Measurements from ENCODE around the gene VPS13D.

Gene VPS13D

DNA sequence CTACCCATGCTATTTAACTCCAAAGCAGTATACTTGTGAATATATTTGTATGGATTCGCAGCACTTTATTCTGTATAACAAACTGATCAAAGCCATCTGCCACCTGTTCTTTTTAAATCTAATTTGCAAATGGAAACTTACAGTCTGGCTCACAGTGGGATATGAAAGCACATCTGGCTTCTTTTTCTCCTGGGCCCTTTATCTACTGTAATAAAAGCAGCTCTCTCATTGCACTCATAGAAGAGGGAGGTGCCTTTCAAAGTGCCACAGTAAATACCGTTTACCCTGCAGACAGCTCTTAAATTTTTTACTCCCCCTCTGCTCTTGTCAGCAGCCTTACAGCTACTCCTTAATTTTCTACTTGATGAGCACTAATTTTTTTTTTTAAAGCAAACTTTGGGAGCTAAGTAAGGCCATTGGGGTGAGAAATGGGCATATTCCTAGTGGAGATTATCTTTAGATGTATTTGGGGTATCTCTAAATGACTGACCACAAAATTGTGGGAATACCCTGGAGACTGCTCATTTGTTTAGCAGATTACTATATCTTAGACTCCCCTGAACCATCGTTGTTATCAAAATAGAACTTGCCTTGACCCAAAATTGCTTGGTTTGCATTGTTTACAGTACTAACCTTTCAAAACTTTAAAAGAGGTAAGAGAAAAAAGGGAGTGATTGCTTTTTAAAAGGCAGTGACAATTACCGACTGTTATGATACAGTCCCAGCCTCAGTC lies 110.1 kb downstream of the VPS13D start:
- DNase-seq (ENCODE audit: low spot score), result no peak

DNA sequence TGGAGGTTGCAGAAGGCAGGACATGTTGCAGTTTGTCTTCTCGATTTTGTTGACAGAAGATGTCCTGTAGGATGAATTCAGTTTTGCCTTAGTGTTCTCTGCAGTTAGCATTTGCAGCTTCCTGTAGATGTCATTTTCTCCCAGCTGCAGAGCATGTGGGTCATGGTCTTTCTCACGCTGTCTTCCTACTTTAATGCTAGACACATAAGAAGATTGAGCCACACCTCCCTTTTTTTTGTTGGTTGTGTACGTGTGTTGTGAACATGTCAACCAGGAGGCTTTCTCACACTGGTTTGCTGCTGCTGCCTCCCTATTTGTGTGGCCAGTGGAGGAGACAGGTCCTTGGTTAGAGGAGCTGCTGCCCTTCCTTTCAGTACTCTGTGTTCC lies 110.7 kb downstream of the VPS13D start:
- no peak for DNase-seq (ENCODE audit: low spot score)

DNA sequence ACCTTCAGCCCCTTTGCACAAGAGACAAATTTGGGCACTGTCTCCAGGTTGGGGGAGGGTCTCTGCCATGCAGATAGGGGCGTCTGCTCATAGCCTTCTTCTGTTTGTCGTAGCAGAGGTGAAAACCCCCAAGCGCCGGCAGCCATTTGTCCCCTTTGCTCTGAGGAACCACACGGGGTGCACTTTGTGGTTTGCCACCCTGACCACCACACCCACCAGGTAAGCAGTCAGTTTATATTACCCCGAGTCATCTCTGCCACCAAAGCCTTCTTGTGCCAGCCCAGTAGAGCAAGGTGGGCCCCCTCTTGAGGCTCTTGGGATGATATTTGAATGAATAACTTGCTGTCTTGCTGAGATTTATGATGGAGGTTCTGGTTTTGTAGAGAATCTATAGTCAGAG lies 111.8 kb downstream of the VPS13D start:
- no peak for DNase-seq (ENCODE audit: low spot score)

DNA sequence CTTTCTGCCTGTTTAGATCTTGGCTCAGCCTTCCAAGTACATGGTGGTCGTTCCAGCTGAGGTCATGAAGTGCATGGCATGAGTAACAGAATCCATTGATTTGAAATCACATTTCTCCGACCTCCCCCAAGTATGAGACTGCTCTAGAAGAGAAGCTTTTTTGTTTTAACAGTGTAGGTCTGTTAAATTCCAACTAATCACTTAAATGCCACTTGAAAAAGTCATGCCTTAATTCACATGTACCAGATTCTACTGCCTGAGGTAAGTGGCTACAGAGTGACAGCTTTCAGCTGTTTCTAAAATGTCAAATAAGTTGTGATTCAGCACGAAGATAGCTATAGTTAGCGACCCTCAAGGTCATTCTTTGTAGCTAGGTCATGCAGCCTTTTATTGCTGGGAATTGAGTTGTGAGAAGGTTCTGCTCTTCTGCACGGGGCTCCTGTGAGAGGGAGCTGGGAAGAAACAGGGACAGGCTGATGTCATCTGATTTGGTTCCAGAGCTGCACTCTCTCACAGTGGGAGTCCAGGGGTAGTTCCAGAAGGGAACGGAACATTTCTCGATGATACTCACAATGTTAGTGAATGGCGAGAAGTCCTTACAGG lies 112.7 kb downstream of the VPS13D start:
- no peak for DNase-seq (ENCODE audit: low spot score)

DNA sequence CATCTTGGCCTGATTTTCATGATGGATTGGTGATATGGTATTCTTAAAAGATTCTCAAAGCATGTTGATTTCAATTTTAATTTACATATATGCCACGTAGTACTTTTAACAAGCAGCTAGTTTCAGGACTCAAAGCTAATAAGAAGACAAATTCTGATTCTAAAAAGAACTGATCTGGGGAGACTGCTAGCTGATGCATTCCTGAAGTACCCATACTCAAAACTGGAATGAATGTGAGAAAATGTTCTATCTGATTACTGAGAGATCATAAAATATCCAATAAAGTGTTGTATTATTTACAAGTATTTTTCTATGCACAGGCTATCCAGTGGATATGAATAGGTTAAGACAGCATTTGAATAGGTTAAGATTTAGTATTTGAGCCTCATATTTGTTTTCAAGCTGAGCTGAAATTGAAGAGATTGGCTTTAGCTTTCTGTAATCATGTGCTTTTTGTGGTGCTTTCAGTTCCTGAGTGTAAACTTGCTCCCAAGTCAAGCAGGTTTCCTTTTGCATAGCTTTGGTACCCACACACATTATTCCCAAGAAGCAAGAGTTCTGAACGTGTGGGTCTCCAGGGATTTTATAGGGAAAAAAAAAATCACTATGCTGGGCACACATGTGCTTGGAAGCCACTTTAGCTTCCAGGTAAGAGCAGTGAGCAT lies 114.1 kb downstream of the VPS13D start:
- peak; percentile 37 for DNase-seq (ENCODE audit: low spot score)

DNA sequence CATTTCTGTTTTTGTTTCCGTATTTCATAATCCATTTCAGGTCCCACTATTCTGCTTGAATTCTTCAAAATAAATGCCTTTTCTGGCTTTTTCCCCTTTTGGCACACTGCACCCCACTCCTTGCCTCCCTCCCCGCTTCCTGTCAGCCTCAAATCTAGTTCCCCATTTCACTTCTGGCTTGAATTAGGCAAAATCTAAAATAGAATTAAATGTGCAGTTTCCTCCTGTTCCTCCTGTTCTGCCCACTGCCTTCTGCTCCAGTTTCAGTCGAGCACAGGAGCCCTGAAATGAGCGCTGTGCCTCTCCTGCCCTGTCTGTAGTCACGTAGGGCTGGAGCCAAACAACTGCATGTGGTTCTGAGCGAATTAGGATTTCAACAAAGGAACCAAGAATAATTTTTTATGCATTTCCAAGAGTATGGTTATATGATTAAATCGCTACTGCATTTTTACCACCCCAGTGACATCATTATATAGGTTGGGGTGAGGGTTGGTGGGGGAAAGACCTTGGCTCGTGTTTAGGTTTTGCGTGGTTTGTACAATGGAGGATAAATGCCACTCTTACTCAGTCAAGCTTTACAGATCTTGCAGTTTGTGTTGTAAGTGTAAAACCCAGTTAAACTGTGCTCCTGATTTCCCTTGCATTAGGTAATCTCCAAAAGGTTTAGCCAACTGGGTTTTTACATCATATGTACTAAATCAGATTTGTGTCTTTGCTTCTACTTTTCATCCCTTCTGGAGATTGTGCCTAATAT lies 114.9 kb downstream of the VPS13D start:
- DNase-seq (ENCODE audit: low spot score), result peak; percentile 62

DNA sequence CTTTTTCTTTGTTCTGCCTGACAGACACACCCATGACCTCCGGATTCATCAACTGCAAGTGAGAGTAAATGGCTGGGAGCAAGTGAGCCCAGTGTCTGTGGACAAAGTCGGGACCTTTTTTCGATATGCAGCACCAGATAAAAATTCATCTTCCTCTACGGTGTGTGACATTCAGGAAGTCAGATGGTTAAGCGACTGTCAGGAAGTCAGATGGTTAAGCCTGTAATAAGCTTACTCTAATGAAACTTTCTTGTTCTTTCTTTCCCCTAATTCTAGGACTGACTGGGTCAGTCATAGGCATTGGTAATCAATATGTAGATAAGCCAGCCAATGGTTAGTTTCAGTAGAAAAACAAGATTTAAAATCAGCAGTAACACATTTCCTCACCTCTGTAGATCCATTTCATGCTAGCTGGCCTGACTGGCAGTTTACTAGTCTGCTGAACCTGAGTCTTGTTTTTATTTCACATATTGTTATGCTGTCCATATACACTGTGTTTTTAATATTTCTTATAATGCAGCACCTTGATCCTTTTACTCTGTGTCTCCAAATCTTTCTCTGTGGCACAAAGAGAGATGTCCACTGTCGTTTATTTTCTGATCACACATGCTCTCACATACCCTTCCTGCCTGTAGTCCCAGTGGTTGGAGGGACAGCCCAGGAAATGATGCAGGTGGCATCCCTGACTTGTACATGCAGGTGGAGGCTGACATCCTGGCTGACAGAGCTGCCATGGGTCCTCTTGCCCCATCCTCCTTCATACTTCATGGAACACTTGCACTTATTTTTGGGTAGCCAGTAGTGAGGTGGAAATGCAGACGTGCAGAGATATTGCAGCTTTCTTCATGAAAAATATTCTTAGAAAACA lies 115.8 kb downstream of the VPS13D start:
- no peak for DNase-seq (ENCODE audit: low spot score)

DNA sequence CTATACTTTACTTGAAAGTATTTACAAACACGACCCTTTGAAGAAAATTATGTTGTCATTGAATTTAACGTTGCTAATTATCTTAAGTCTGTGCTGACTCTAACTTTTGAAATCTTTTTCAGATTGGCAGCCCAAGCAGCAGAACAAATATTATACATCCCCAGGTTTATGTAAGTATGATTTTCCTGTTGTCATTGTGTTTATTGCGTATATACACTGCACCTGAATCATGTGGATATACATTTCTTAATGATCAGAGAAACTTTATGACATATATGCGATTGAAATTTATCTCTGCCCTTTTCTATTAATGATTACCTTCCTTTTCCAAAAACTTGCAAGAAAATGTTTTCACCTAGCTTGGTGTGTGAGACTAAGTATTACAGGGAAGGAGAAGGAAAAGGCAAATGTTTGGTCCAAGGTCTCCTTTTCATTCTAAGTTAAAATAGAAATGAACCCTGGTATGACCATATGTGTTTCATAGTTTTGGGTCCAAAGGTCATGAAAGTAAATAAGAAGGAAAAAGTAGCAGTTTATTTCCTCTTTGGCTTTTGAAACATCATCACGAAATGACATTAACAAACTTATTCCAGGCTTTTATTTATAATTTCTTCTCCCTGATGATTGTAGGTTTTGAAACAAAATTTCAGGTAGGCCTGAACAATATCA lies 116.8 kb downstream of the VPS13D start:
- no peak for DNase-seq (ENCODE audit: low spot score)

DNA sequence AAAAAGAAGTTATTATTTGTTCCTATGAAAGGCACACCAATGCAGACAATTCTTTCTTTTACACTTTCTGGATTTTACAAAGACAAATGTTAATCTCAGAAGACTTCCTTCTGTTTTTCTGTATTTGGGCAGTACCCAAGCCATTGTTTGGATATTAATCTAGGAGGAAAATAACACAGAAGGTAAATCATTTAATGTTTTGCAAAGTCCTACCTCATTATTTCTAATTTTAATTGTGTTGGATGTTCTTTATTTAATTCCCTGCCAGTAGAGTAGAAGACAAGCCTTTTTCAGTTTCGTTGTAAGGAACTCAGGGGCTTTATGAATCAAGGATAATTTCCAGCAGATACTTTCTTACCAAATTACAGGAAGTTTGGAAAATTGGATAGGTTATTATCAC lies 118.3 kb downstream of the VPS13D start:
- no peak for DNase-seq (ENCODE audit: low spot score)

DNA sequence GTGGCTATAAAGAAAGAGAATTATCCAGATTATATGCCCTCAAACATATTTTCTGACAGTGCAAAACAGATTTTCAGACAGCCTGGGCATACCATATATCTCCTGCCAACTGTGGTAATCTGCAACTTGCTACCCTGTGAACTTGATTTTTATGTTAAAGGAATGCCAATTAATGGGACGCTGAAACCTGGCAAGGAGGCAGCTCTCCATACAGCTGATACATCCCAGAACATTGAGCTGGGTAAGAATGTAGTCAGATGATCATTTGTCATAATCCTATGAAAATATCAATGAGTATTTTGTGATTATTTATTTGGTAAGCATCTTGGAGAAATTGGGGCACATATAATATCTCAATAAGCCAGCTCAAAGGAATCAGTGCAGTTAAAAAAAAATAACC lies 124.2 kb downstream of the VPS13D start:
- DNase-seq (ENCODE audit: low spot score), result no peak

DNA sequence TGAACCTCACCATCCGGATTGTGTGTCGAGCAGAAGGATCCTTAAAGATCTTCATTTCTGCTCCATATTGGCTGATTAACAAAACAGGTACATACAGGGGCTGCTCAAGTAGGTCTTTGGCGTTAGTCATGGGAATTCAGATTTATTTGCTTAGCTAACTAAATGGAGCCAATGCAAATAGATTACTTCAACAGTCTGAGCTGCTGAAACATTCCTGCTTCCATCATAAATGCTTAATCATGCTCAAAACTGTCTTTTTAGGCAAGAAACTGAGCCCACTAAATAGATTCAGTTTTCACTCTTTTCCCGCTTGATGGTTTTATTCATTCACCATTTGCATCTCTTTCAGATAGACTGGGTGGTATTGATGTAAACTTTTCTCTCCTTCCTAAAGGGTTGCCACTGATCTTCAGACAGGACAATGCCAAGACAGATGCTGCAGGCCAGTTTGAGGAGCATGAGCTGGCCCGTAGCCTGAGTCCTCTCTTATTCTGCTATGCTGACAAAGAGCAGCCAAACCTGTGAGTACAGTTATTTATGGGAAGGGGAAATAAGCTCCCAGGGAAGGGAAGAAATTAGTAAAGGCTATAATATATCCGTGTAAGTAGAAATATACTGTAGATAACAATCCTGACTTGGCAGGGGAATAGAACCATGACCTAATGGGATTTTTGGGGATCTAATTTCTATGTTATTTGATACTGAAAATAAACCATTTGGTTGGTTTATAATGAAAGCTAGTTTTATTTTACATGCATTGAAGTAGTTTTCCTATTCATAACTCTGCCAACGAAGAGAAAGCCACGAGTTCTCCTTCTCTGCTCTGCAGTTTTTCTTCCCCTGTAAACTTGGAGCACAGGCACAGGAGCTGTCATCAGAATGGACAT lies 126.4 kb downstream of the VPS13D start:
- DNase-seq (ENCODE audit: low spot score), result no peak

DNA sequence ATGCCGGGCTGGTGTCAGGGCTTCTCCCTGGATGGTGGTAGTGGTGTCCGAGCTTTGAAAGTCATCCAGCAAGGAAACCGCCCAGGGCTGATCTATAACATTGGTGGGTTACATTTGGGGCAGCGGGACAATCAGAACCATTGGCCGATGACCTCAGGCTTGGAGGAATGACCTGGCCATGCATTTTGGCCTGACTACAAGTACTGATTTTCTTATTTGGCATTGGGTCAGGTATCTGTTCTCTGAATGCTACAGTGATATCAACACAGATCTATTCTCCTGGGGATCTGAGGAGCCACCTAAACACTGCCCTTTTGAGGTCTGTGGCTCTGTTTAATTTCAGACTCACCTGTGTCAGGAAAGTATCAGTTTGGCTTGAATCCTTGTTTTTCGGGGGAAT lies 128.7 kb downstream of the VPS13D start:
- no peak for DNase-seq (ENCODE audit: low spot score)

DNA sequence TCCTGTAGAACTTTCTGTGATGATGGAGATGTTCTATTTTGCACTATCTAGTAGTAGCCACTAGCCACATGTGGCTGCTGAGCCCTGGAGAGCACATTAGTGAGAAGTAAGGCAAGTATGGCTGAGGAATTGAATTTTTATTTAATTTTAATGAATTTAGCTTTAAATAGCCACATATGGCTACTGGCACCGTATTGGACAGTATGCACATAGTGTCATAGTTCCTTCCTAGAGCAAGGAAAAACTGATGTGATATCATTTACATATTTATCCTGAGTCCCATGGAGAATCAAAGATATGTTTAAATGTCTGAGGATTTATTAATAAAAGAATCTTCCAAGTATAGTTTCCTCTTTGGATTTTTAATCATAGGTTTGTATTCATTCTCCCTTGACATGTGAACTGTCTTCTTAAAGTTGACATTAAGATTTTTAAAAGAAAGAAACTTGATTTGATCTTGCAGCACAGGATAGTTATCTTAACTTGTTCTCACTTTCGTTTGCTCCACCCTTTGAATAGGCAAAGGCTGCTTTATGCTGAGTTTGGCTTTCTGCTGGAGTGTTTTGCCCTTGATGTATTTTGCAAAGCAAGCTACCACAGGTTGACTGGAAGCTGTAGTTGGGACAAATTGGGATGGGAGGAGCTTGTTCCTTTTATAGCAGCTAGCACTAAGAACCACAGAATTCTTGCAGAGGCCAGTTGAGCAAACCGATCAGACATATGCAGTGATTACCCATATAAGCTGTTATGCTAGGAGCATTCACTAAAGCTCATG lies 129.7 kb downstream of the VPS13D start:
- no peak for DNase-seq (ENCODE audit: low spot score)

DNA sequence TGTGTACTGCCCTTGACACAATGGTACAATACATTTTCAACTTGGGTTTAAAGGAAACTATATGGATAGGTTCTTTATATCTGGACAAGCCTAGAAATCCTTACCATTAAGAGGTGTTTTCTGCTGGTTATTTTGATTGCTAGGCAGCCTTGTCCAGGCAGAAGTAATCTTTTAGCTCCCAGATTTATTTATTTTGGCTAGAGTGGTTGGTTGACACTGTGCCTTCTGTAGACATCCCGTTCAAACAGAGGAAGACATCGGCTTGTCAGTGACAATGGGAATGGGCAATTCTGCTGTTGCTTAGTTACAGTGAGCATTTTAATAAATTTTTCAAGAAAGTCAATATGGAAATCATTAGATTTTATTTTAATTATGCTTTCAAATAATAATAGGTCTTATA lies 138.8 kb downstream of the VPS13D start:
- no peak for DNase-seq (ENCODE audit: low spot score)

DNA sequence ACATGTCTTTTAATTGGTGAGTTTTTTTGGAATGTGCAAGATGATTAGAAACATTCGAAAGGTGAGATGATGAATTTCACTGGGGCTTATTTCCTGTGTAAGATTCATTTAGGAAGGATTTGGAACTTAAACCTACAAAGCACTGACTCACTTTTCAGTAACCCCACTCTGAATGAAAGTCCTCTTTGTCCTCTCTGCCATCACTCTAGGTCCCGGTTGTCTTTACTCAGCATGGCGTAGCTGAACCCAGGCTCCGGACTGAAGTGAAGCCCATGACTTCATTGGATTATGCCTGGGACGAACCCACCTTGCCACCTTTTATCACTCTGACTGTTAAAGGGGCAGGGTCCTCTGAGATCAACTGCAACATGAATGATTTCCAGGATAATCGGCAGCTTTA lies 139.4 kb downstream of the VPS13D start:
- no peak for DNase-seq (ENCODE audit: low spot score)

DNA sequence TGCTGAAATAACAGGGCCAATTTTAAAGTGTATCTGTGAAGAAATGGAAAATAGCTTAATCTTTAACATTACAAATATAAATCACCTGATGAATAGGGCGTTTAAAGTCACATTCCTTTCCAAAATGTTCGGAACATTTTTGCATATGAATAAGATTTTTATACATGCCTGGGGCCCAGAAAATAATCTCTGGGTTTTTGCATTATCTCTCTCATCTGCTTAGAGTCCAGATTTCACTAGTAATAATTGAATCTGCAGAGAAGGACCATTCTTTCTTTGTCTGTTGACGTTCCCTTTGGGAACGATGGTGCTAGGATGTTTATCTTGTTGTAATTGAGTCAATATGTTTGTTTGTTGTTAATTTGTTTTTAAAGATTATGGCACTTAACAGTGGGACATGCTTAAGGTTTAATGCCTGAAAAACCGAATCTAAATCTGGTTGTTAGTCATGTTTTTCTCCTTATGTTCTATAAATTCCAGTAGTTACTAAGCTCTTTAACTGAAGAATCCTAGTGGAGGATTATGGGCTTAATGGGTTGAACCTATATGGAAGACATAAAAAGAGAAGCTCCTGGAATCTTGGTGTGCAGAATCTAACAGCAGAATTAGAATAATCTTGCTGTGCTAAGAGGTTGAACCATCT lies 140.6 kb downstream of the VPS13D start:
- DNase-seq (ENCODE audit: low spot score), result no peak

DNA sequence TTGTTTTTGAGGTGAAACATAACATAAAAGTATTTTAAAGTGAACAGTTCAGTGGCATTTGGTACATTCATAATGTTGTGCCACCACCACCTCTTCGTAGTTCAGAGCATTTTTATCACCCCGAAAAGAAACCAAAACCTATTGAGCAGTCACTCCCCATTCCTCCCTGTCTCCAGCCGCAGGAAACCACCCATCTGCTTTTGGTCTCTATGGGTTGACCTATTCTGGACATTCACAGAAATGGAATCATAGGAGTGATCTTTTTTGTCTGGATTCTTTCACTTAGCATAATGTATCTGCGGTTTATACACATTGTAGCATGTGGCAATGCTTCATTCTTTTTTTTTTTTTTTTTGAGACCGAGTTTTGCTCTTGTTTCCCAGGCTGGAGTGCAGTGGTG lies 141.2 kb downstream of the VPS13D start:
- no peak for DNase-seq (ENCODE audit: low spot score)

DNA sequence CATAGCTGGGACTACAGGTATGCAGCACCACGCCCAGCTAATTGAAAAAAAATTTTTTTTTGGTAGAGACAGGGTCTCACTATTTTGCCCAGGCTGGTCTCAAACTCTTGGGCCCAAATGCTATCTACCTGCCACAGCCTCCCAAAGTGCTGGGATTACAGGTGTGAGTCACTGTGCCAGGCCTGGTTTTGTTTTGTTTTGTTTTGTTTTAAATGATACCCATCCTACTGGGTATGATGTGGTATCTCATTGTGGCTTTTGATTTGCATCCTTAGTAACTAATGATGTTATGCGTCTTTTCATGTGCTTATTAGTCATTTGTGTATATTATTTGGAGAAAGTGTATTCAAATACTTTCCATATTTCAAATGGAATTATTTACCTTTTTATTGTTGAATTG lies 142.3 kb downstream of the VPS13D start:
- no peak for DNase-seq (ENCODE audit: low spot score)

DNA sequence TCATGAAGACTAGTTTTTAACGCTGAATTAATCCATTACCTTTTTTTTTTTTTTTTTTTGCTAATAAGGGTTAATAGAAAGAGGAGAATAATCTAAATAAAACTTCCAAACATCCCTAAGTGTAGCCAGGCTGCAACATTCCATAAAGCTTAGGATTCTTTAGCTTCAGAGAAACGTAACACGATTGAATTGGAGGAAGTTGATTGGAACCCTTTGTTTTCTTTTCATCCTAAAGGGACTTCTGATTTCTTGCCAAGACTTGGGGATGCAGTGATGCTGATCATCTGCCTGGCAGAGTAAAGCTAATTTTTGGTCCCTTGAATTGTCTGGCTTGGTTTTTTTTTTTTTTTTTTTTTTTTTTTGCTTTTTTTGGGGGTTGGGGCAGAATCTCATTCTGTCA lies 142.9 kb downstream of the VPS13D start:
- no peak for DNase-seq (ENCODE audit: low spot score)

All from globus pallidus (tissue), 1 donor.